HG03064 (cell line): ENCODE data around the gene SLCO2B1.

Source experiments
- ATAC-seq: cut with Tn5 transposase; IDR thresholded peaks from one replicate; pipeline ENCODE4 v1.9.1; 2021; ENCODE audit warnings: low read depth; ENCODE audit not compliant: unreplicated experiment

The SLCO2B1 gene

GRCh38 chr11:75245356-75246005, 94.6 kb downstream of the SLCO2B1 start:
- ATAC-seq: no peak

GRCh38 chr11:75246006-75246670, 95.2 kb downstream of the SLCO2B1 start:
- no peak for ATAC-seq

- no peak for ATAC-seq
These were observed 95.9 kb downstream of the SLCO2B1 start for GRCh38 chr11:75246671-75247350.

GRCh38 chr11:75248924-75249256, 98.0 kb downstream of the SLCO2B1 start:
- ATAC-seq: no peak

GRCh38 chr11:75249704-75250103, 98.8 kb downstream of the SLCO2B1 start:
- no peak for ATAC-seq

GRCh38 chr11:75254326-75254725, 103.4 kb downstream of the SLCO2B1 start:
- no peak for ATAC-seq
